ENCODE results near the gene LMTK3.
"Not testable (repeated sequence)": the region's sequence is repeated elsewhere in the genome, so short reads cannot be mapped to it uniquely, and the experiment has no call there.

LMTK3 gene

DNA sequence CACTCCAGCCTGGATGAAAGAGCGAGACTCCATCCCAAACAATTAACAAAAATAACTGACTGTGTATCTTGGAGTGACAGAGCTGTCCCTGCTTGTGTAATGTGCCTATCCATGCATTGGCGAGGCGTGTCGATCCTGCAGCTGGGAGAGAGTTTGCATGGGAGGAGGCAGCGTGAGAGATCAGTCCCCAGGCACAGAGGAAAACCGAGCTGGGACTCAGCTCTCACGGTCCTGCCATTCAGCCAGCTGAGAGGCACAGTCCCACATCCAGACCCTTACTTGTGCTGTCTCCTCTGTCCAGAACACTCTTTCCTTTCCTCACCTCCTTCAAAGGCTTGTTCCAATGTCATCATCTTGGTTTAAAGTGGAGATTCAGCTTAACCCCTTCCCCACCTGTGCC lies 28.5 kb upstream of the LMTK3 start:
- DNase-seq = no peak

DNA sequence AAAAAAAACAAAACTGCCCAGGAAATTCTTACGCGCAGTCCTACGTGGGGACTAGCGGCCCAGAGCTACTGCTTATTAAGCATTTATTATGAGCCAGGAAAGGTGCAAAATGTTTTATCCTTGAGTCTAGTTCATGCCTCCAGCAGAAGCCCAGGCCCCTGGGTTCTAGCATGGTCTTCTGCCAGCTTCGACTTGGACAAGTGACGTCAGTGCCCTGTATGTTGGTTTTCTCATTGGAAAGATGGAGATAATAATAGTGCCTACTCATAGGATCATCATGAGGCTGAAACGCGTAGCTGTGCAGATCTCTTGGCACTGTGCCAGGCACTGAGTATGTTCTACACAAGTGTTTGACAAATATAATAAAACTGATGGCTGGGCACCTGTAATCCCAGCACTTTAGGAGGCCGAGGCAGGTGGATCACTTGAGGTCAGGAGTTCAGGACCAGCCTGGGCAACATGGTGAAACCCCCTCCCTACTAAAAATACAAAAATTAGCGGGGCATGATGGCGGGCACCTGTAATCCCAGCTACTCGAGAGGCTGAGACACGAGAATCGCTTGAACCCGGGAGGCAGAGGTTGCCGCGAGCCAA lies 28.0 kb upstream of the LMTK3 start:
- peak; percentile 47 for DNase-seq

DNA sequence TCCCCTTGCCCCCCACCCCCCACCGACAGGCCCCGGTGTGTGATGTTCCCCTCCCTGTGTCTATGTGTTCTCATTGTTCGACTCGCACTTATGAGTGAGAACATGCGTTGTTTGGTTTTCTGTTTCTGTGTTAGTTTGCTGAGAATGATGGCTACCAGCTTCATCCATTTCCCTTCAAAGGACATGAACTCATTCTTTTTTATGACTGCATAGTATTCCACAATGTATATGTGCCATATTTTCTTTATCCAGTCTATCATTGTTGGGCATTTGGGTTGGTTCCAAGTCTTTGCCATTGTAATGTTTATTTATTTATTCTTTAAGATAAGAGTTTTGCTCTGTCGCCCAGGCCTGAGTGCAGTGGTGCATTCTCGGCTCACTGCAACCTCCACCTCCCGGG lies 26.4 kb upstream of the LMTK3 start:
- DNase-seq = not testable (repeated sequence)

DNA sequence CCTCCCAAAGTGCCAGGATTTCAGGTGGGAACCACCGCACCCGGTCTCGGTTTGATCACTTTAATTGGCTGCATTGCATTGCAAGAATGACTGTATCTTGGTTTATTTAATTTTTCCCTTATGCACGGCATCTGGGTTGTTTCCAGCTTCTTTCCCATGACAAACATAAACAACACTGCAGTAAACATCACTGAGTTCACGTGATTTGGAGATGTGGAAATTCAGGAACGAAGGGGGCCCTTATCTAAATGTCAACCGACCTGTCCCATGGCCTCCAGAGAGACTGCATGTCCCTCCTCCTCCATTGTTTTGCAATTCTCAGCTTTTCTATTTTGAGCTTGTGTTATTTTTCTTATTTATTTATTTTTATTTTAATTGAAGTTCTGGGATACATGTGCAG lies 25.9 kb upstream of the LMTK3 start:
- no peak for DNase-seq

DNA sequence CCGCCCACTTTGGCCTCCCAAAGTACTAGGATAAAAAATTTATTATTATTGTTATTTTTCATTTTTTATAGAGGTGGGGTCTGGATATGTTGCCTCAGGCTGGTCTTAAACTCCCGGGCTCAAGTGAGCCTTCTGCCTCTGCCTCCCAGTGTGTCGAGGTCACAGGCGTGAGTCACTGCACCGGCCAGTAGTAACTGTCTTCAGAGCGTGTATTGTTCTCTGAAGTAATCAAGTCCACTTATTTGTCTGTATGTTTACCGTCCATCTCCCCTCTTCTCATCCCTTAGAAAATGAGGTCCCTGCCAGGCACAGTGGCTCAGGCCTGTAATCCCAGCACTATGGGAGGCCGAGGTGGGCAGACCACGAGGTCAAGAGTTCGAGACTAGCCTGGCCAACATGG lies 22.1 kb upstream of the LMTK3 start:
- DNase-seq = no peak

DNA sequence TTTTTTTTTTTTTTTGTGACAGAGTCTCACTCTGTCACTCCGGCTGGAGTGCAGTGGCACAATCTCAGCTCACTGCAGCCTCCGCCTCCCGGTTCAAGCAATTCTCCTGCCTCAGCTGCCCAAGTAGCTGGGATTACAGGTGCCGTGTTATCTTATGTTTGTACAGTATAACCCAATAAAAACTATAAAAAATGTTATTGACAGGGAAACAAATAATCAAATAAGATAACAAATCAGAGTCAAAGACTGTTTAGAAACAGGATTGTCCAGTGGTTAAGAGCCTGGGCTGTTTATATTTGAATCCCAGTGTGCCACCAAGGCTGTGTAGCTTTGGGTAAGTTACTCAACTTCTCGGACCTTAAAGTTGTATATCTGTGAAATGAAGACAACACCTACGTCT lies 19.1 kb upstream of the LMTK3 start:
- no peak for DNase-seq

DNA sequence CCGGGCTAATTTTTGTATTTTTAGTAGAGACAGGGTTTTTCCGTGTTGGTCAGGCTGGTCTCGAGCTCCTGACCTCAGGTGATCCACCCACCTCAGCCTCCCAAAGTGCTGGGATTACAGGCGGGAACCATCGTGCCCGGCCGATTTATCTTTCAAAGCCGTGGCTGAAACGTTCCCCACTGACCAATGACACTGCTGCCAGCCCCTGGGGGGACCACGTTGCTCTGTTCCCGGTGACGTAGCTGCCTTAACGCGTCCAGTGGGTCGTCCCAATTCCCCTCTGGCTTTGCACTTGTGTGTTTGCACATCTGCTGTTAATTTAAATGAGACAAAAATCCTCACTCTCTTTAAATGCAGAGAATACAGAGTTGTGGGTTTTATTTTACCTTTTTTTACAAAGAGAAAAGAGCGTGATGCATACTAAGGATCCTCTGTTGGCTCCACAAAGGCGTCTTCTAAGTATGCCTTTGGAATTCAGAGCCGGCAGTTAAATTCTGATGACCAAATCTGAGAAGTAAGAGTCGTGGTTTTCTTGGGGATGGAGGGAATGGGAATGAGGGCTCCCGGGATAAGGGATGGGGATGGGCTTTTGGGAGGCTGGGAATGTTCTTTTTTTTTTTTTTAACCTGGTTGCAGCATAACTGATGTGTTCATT lies 18.6 kb upstream of the LMTK3 start:
- DNase-seq = peak; percentile 46

DNA sequence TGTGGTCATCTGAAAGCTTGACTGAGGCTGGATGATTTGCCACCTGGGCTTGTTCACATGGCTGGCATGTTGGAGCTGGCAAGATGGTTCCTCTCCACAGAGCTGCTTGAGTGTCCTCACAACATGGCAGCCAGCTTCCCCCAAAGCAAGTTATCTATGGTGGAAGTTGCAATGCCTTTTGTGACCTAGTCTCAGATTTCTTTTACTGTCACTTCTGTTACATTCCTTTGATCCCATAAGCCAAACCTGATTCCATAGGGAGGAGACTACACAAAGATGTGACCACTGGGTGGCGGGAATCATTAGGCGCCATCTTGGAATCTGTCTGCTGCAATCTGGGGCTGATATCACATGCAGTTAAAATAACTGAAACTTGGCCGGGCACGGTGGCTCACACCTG lies 17.5 kb upstream of the LMTK3 start:
- DNase-seq = no peak

DNA sequence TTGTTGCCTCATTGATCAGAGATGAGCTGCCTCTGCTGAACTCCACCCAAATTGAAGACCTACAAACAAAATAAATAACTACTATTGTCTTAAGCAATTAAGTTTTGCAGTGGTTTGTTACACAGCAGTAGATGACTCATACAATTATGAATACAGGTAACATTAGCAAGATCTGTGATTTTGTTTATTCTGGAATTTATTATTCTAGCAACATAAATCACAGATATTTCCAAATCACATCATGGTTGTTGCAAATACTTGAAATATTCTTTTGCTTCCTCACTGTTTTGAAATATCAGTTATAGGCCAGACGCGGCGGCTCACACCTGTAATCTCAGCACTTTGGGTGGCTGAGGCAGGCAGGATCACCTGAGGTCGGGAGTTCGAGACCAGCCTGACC lies 13.1 kb upstream of the LMTK3 start:
- DNase-seq = no peak

DNA sequence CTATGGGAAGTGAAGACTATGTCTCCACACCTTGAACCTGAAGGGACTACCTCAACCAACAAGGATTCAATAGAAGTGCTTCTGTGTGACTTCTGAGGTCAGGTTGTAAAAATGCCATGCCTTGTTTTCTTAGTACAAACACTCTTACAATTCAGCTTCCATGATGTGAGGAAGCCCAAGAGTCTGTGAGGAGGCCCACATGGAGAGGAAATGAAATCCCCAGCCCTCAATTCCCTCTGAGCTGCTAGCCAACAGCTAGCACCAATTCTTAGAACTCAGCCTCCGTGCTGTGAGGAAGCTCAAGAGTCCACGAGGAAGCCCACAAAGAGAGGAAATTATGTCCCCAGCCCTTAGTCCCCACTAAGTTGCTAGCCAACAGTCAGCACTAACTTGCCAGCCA lies 12.6 kb upstream of the LMTK3 start:
- no peak for DNase-seq

DNA sequence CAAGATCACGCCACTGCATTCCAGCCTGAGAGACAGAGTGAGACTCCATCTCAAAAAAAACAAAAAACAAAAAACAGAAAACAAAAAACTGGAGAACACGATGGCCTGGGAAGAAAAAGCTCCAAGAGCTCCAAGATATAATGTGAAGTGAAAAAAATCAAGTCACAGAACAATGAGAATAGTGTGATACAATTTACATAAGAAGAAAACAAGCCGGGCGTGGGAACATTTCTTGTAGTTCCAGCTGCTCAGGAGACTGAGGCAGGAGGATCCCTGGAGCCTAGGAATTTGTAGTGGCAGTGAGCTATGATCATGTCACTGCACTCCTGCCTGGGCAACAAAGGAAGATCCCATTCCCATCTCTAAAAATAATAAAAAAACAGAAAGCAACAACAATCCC lies 8.5 kb upstream of the LMTK3 start:
- DNase-seq = no peak

DNA sequence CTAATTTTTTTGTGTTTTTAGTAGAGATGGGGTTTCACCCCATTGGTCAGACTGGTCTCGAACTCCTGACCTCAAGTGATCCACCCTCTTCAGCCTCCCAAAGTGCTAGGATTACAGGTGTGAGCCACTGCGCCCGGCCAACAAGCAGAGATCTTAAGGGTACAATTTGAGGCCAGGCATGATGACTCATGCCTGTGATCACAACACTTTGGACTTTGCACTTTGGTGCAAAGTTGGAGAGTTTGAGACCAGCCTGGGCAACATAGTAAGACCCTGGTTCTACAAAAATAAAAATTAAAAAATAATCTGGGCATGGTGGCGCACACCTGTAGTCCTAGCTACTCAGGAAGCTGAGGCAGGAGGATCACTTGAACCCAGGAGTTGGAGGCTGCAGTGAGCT lies 7.8 kb upstream of the LMTK3 start:
- not testable (repeated sequence) for DNase-seq

DNA sequence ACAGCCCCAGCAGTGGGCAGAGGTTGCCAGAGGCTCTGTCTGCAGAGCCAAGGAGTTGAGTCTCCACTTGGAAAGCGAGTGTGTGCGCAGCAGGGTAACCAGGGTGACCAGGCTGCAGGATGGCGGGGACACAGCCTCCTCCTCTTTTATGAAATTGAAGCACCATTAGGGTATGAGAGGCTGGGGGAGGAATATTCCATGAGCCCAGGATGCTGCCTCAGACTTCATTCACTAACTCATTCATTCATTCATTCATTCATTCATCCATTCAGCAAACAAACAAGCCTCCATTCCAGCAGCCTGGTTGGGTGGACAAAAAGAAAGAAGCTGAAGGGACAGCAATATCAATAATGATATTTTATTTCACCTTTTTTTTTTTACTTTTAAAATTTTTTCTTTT lies 6.6 kb upstream of the LMTK3 start:
- no peak for DNase-seq

DNA sequence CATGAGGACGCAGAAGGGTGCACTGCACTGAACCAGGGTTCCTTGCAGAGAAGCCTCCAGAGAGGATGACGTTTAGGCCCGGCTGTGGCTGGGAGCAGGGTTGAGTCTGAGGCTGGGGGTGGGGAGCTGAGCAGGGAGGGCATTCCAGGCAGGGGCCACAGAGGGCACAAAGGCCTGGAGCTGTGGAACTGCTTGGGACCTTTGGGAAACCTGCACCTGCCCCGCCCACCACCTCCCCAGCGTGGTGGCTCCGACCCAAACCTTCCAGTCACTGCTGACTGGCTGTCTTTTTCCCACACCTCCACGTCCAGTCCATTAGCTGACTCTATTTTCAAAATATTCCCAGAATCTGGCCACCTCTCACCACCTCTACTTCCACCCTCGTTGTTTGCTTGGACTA lies 4.9 kb upstream of the LMTK3 start:
- DNase-seq = no peak

DNA sequence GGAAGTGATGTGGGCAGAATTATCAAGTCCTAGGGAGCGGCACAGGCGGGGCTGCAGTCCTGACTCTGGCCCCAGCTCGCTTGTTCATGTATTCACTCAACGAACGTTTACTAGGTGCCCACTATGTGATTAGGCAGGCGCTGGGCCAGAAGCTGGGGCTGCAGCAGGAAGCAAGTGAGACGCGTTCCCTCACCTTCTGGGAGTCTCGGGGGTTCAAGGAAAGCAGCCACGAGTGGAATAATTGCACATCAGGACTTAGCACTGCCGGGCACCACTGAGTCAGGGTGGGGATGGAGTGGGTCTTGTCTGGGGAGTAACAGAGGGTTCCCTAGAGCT lies 2.5 kb upstream of the LMTK3 start:
- DNase-seq = no peak

DNA sequence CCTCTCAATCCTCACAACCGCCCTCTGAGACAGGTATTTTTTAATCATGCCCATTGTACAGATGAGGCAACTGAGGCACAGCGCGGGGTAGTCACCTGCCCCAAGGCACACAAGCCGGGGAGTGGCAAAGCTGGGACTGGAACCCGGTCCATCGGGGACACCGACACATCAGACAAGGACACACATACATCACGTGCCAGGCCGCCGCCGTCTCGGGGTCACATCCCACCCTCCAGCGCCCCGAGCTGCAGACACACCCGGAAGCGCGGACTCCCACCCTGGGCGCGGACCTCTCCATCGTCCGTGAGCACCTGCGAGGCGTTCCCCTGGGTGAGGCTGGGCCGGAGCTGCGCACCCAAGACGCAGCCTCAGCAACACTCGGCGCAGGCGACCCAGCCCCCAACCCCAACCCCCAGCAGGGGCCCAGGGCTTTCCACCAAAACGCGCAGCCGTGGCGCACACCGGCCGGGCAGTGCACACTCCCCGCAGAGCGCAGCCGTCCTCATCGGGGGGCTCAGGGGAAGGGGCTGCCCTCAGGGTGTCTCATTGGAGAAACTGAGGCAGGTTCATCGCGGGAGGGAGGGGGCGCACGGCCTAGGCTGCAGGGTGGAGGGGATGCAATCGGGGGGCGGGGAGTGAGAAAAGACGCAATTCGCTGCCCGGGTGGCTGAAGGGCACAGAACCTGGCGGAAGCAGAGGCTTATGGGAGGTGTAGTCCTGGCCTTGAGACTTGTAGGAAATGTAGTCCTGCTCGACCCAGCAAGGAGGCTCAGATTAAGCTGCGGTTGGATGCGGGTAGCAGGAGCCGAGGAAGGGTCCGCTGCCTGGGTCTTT lies 1.9 kb upstream of the LMTK3 start:
- peak; percentile 90 for DNase-seq

DNA sequence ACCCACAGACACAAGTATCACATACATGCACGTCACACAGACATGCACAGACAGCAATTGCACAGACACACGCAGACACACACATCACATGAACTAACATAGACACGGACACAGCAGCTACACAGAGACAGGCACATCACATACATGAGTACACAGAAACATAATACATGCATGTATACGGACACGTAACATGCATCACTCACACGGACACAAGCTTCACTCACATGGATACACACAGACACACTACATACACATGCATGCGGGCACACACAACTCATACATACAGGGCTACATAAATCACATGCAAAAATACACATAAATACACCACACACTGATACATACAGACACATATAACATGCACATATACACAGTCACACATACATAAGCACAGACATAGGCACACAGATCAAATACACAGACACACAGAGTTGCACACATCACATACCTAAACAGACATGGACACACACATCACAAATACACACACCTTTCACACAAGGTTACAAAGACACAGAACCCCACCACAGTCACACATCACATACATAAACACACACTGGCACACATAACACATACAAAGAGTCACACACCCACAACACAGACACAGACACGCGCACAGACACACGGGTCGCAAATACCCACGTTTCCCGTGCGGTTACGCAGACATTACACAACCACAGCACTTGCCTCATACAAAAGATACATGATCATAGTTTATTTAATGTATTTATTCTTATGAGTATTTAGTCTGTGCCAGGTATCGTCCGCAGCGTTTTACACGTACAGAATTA lies 1.1 kb upstream of the LMTK3 start:
- no peak for DNase-seq

DNA sequence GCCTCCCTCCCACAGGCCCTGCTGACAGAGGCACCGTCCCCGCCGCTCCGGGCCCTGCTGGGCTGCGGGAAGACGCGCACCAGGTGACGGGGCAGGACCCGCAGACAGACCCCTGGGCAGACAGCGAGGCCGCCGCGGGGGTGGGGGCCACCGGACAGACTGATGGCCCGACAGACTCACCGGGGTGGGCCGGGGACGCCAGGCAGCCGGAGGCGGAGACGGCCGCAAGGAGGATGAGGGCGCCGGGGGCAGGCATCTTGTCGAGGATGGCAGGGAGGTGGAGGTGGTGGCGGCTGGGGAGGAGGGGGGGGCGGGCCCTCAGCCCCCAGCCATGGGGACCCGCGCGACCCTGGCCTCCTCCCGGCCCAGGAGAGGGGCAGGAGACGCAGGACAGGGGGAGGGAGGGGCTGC lies 309 bp downstream of the LMTK3 start:
- DNase-seq = peak; percentile 29

DNA sequence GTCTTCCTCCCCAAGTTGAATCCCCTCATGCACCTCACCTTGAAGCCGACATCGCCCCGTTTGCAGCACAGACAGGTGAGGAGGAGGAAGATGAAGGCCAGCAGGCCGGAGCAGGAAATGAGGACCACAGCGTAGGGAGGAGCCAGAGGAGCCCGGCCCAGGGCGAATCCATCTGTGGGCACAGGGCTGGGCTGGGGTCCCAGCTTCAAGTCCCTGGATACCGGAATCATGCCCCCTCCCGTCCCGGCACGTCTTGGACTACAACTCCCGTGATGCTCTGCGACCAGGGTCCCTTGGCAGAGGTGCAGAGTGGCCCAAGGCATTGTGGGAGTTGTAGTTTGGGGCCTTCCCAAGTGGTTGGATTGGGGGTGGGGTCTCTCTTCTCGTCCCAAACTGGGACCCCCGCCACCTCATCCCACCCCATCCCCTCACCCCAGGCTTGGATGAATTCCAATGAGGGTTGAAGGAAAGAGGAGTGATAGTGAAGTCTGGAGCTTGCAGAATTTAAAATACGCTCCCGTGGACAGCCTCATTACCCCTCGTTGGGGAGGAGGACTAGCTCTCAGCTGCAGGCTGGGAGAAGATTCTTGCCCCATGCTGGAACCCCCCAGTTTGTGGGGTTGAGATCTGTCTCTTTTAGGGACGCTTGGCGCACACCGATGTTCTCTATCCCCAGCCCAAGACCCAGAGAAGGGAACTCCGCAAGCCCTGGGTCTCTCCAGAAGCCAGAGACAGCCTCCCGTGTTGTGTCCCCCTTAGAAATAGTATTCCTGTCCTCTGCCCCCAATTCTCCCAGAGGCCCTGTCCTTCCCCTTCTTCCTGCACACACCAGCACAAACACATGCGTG lies 990 bp downstream of the LMTK3 start:
- peak; percentile 88 for DNase-seq

DNA sequence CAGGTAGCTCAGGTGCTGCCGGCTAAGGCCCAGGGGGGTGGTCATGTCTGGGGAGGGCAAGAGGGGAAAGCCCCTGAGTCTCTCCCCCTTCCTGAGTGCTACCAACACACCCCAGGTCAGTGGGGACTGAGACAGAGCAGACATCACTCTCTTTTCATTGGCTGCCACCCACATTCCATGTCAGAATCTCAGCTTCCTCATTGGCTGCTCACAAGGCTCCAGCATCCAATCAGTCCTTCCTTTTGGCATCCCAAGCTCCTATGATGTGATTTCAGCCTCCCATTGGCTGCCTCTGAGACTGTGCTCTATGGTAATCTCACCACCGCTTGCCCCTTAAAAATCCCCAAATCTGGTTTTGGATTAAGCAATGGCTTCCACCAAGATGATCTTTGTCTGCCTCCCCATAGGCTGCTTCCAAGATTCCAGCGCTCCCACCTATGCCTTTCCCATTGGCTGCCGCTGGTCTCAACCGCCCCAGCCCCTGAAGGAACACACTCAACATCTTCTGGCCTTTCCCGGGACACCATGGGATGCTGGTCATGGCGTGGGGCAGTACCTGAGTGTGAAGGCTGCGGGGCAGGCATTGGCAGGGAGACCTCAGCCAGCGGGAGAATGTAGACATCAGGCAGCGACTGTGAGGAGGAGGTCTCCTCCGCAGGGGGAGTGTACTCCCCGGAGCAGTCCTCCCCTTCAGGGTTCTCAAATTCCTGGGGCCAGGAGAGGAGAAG lies 2.0 kb downstream of the LMTK3 start:
- DNase-seq = no peak

DNA sequence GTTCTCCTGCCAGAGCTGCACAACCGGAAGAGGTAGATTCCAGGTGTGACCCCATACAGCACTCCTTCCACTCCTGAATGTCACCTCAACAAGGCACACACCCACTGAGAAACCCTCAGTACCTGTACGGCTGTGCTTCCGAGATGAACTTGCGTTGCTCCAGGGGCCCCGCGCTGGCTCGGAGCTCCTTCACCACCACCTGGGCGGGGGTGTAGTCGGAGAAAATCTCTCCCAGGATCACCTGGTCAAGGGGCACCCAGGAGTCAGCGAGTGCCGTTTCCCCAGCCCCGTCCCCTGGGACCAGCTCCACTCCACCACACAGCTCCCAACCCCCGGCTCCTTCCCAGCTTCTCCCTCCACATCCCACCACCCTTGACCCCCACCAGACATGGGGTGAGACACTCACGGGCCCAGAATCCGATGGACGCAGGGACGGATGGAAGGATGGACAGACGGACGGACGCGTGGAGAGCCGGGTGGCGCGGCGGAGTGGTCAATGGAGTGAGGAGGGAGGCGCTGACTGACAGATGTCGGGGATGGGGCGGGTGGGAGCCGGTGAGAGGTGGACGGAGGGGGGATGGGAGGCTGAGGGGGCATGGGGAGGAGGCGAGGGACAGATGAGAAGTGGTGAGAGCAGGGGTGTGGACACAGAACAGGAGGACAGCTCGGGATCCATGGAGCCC lies 2.8 kb downstream of the LMTK3 start:
- no peak for DNase-seq
